K562 (cell line): Measurements from ENCODE around the gene B3GALT4. TPM values are rescaled to one million over a fixed set of nuclear protein-coding genes. Genes with fewer than 3 reads are reported as not detected.

Experiments used
- CREBBP ChIP-seq: IDR thresholded peaks from one replicate; pipeline ENCODE4 v1.6.1; 2012; ENCODE audit warnings: low read depth, mild to moderate bottlenecking, control low read depth, inconsistent platforms, low read length
- HMBOX1 ChIP-seq: sonication (generic); IDR thresholded peaks from 2 replicates; pipeline ENCODE4 v1.6.1; 2016
- MCM2 ChIP-seq: fragments of 450-650 bp; IDR thresholded peaks from 2 replicates; pipeline ENCODE4 v1.6.1; 2017; ENCODE audit warnings: low read depth, mild to moderate bottlenecking
- OTX1 ChIP-seq: fragments of 450-650 bp; formaldehyde crosslinking; IDR thresholded peaks from 2 replicates; pipeline ENCODE4 v1.4.0; 2022; ENCODE audit warnings: mild to moderate bottlenecking
- POLR2AphosphoS2 ChIP-seq: IDR thresholded peaks from 2 replicates; pipeline ENCODE4 v1.6.1; 2012; ENCODE audit warnings: low read length, improper control_type of control experiment
- U2AF1 ChIP-seq: fragments of 200-400 bp; formaldehyde crosslinking; optimal IDR thresholded peaks from 2 replicates; pipeline ENCODE3; 2017; ENCODE audit warnings: mild to moderate bottlenecking, low read depth, low read length, moderate library complexity
- ZBTB12 ChIP-seq: fragments of 250-450 bp; sonication (Bioruptor Pico); IDR thresholded peaks from 2 replicates; pipeline ENCODE4 v1.4.0; 2020
- ZNF586 ChIP-seq: fragments of 450-650 bp; formaldehyde crosslinking; conservative IDR thresholded peaks from 2 replicates; pipeline ENCODE4 v1.4.0; 2020; ENCODE audit warnings: mild to moderate bottlenecking, moderate library complexity
- ZNF76 ChIP-seq: fragments of 250-450 bp; sonication (Bioruptor Pico); IDR thresholded peaks from 2 replicates; pipeline ENCODE4 v1.4.0; 2020; ENCODE audit warnings: mild to moderate bottlenecking, moderate library complexity, borderline replicate concordance
- polyA plus RNA-seq, 8 experiments: library from polyadenylated mRNA; depleted of rRNA in 4 of 8; stranded (reverse) in 5 of 8; unstranded in 3 of 8; fragments of >200 nt; fragmentation: Nextera tagmentation in 2 of 8; fragmentation: Illumina TruSeq in 1 of 8; extraction: Ambion mirVana in 2 of 8; extraction: Trizol in 1 of 8; gene quantifications; 2 replicates each; pipeline versions ENCODE4 v1.2.1 to v1.2.3, GENCODE V29; 2011 to 2014; ENCODE audit warnings: inconsistent platforms in 1 of 8, missing spikeins in 1 of 8
- total RNA-seq, 7 experiments: library from RNA; depleted of rRNA in 6 of 7; stranded (reverse); fragments of >200 nt in 6 of 7; fragmentation: Illumina TruSeq in 2 of 7; extraction: Trizol in 2 of 7; gene quantifications; 2 replicates each; pipeline versions ENCODE4 v1.2.1 to v1.2.3, GENCODE V29; 2011 to 2021; ENCODE audit warnings: low replicate concordance in 1 of 7
- TF ChIP-seq, protein P1 (sequence below), 3 experiments: fragments of 200-800 bp in 1 of 3; sonication (Bioruptor generic) in 1 of 3; sonication (generic) in 1 of 3; formaldehyde crosslinking in 1 of 3; IDR thresholded peaks; 2 replicates each; pipeline versions ENCODE4 v1.6.1 to v1.8.0; 2016 to 2022; ENCODE audit warnings: mild to moderate bottlenecking in 2 of 3, missing compliant biosample characterization in 2 of 3, missing genetic modification characterization in 2 of 3, missing genetic modification reagents in 1 of 3
- TF ChIP-seq, protein P2 (sequence below): sonication (generic); formaldehyde crosslinking; IDR thresholded peaks from 2 replicates; pipeline ENCODE4 v1.8.0; 2022; ENCODE audit warnings: missing genetic modification reagents, mild to moderate bottlenecking, borderline replicate concordance
- TF ChIP-seq, protein P3 (sequence below): fragments of 250-450 bp; sonication (Bioruptor Pico); IDR thresholded peaks from 2 replicates; pipeline ENCODE4 v1.5.0; 2021; ENCODE audit warnings: mild to moderate bottlenecking, moderate library complexity
- TF ChIP-seq, protein P4 (sequence below): IDR thresholded peaks from 2 replicates; pipeline ENCODE4 v1.6.1; 2016; ENCODE audit warnings: missing genetic modification characterization, missing compliant biosample characterization
- TF ChIP-seq, protein P5 (sequence below): fragments of 450-650 bp; conservative IDR thresholded peaks from 2 replicates; pipeline ENCODE4 v1.6.1; 2016; ENCODE audit warnings: missing genetic modification characterization, low read depth, mild to moderate bottlenecking, control low read depth, missing compliant biosample characterization

The B3GALT4 gene
- total and polyA plus RNA-seq, 9 of the 15 experiments (the other 6 are each of a cell fraction or from before 2014, with no cell fraction given), result 0.11 to 1.3 (median 0.53) TPM; not detected in 1

GRCh38 chr6:33276864-33277662 lies at the start of gene B3GALT4 (continued):
- TF ChIP-seq ZBTB12 (CRISPR knock-in tag) (no peak), OTX1 (CRISPR knock-in tag) (peak; percentile 97), ZNF76 (CRISPR knock-in tag) (0 out of 2 replicates have a peak, but pooled peaks have one; percentile 55), HMBOX1 (peak; percentile 70), CREBBP (no peak), POLR2AphosphoS2 (peak; percentile 98), MCM2 (no peak), U2AF1 (peak; percentile 33), ZNF586 (CRISPR knock-in tag) (peak; percentile 90)
- TF ChIP-seq, protein P1, sequence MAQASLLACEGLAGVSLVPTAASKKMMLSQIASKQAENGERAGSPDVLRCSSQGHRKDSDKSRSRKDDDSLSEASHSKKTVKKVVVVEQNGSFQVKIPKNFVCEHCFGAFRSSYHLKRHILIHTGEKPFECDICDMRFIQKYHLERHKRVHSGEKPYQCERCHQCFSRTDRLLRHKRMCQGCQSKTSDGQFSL (CRISPR knock-in tag; IDR thresholded peaks at IDR 0.05), result peak; percentile 77
- TF ChIP-seq, protein P1 (tag; IDR thresholded peaks at IDR 0.05), result no peak; a peak in 1 of 4 replicates
- TF ChIP-seq, protein P2, sequence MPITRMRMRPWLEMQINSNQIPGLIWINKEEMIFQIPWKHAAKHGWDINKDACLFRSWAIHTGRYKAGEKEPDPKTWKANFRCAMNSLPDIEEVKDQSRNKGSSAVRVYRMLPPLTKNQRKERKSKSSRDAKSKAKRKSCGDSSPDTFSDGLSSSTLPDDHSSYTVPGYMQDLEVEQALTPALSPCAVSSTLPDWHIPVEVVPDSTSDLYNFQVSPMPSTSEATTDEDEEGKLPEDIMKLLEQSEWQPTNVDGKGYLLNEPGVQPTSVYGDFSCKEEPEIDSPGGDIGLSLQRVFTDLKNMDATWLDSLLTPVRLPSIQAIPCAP (CRISPR knock-in tag), result no peak
- TF ChIP-seq, protein P3, sequence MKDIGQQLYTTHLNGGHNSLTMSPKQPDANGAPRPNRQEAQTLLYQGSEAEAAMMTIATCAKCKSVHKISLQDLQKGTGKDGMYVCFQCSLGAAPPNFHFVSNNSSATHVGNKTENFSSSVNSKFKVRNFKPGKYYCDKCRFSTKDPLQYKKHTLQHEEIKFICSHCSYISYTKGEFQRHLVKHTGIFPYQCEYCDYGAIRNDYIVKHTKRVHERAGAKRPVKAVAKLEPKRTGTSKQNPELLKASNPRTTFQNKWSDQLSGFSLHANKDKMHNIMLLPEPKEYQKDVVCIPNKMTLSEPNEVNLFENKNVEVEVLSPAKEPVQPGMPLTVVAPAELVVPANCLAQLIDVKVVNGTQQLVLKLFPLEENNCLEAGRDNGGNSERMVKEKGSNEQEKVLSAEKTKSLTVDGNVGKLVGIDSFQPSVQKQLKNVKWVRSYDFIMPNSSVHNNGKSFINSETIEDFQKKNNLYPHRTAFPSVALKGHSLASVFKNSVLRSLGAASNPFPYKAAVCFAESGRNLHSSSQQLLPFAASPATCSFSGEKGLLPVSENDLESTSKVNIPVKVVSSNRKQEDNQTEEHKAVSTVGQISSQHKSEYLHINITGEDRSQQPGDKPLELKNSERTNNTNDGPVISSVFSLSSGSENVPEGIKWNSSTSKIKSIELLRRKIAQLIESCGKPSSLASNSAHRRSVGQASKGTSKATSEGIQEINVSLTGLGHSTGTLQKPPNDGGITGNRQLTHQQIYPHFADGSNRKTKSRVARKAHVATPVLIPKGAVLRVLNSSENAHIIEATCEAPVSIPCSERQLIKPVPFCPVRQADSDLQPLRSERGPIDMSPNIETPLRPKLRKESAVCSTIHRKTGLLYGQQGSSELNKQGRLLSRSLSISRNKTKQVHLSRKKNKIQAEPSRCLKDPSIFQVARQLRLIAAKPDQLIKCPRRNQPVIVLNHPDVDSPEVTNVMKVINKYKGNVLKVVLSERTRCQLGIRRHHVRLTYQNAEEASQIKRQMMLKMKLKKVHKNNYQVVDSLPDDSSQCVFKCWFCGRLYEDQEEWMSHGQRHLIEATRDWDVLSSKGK (CRISPR knock-in tag), result no peak
- TF ChIP-seq, protein P4, sequence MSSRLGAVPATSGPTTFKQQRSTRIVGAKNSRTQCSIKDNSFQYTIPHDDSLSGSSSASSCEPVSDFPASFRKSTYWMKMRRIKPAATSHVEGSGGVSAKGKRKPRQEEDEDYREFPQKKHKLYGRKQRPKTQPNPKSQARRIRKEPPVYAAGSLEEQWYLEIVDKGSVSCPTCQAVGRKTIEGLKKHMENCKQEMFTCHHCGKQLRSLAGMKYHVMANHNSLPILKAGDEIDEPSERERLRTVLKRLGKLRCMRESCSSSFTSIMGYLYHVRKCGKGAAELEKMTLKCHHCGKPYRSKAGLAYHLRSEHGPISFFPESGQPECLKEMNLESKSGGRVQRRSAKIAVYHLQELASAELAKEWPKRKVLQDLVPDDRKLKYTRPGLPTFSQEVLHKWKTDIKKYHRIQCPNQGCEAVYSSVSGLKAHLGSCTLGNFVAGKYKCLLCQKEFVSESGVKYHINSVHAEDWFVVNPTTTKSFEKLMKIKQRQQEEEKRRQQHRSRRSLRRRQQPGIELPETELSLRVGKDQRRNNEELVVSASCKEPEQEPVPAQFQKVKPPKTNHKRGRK, result no peak
- TF ChIP-seq, protein P5, sequence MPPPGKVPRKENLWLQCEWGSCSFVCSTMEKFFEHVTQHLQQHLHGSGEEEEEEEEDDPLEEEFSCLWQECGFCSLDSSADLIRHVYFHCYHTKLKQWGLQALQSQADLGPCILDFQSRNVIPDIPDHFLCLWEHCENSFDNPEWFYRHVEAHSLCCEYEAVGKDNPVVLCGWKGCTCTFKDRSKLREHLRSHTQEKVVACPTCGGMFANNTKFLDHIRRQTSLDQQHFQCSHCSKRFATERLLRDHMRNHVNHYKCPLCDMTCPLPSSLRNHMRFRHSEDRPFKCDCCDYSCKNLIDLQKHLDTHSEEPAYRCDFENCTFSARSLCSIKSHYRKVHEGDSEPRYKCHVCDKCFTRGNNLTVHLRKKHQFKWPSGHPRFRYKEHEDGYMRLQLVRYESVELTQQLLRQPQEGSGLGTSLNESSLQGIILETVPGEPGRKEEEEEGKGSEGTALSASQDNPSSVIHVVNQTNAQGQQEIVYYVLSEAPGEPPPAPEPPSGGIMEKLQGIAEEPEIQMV (tag), result peak; percentile 83
